Hepatocyte (in vitro differentiated cells): ENCODE data around the gene IRX2. TPM values are rescaled to one million over a fixed set of nuclear protein-coding genes. Genes with fewer than 3 reads are reported as not detected.

Experiments used
- DNase-seq: peaks from one replicate; pipeline ENCODE4 v3.0.0-alpha.2; 2016; ENCODE audit warnings: low spot score
- H2AFZ ChIP-seq: fragments of 200-600 bp; sonication (generic); 2 replicates; pipeline ENCODE4 v1.6.0; 2016; ENCODE audit warnings: antibody characterized with exemption, mild to moderate bottlenecking
- H3K27ac ChIP-seq: fragments of 200-600 bp; sonication (generic); 2 replicates; pipeline ENCODE4 v1.5.1; 2016; ENCODE audit warnings: mild to moderate bottlenecking
- H3K27me3 ChIP-seq: fragments of 200-600 bp; sonication (generic); 2 replicates; pipeline ENCODE4 v1.6.1; 2016
- H3K36me3 ChIP-seq: fragments of 200-600 bp; sonication (generic); replicated peaks from 2 replicates; pipeline ENCODE4 v1.5.1; 2016; ENCODE audit warnings: low read depth; ENCODE audit not compliant: insufficient read depth
- H3K4me1 ChIP-seq: fragments of 200-600 bp; sonication (generic); 2 replicates; pipeline ENCODE4 v1.5.1; 2016; ENCODE audit warnings: mild to moderate bottlenecking, moderate library complexity; ENCODE audit not compliant: insufficient read depth
- H3K4me2 ChIP-seq: fragments of 200-600 bp; sonication (generic); 2 replicates; pipeline ENCODE4 v1.6.0; 2016
- H3K4me3 ChIP-seq: fragments of 200-600 bp; sonication (generic); 2 replicates; pipeline ENCODE4 v1.5.1; 2016; ENCODE audit warnings: mild to moderate bottlenecking
- H3K79me2 ChIP-seq: fragments of 200-600 bp; sonication (generic); 2 replicates; pipeline ENCODE4 v1.6.0; 2017; ENCODE audit warnings: mild to moderate bottlenecking
- H3K9me2 ChIP-seq: fragments of 200-600 bp; sonication (generic); replicated peaks from 2 replicates; pipeline ENCODE4 v1.6.0; 2017; ENCODE audit warnings: mild to moderate bottlenecking; ENCODE audit not compliant: insufficient read depth
- H3K9me3 ChIP-seq: fragments of 200-600 bp; sonication (generic); 2 replicates; pipeline ENCODE4 v1.5.1; 2016; ENCODE audit warnings: low read depth, mild to moderate bottlenecking
- H4K20me1 ChIP-seq: fragments of 200-600 bp; sonication (generic); 2 replicates; pipeline ENCODE4 v1.6.0; 2016; ENCODE audit warnings: mild to moderate bottlenecking; ENCODE audit not compliant: insufficient read depth, poor library complexity, severe bottlenecking
- CTCF ChIP-seq: fragments of 200-600 bp; sonication (generic); IDR thresholded peaks from 2 replicates; pipeline ENCODE4 v1.5.1; 2016; ENCODE audit warnings: antibody characterized with exemption, mild to moderate bottlenecking; ENCODE audit not compliant: poor library complexity
- EZH2 ChIP-seq: fragments of 200-600 bp; sonication (generic); IDR thresholded peaks from 2 replicates; pipeline ENCODE4 v1.6.1; 2016; ENCODE audit warnings: antibody characterized with exemption, mild to moderate bottlenecking, borderline replicate concordance
- EZH2phosphoT487 ChIP-seq: fragments of 200-600 bp; sonication (generic); IDR thresholded peaks from one replicate; pipeline ENCODE4 v1.6.1; 2018; ENCODE audit warnings: antibody characterized with exemption, mild to moderate bottlenecking, low read depth, moderate library complexity; ENCODE audit not compliant: unreplicated experiment, severe bottlenecking
- WGBS: methylation state at CpG from one replicate; pipeline ENCODE4 v1.1.6; 2016; ENCODE audit warnings: low lambda C conversion rate; ENCODE audit errors: missing lambda C conversion rate; 5-methylcytosine and 5-hydroxymethylcytosine counted together
- polyA plus RNA-seq: library from polyadenylated mRNA; unstranded; fragments of >200 nt; fragmentation: Nextera tagmentation; extraction: Ambion mirVana; gene quantifications from 2 replicates; pipeline ENCODE4 v1.2.1, GENCODE V29; 2016
- total RNA-seq: library from RNA; depleted of rRNA; stranded (reverse); fragments of >200 nt; gene quantifications from 2 replicates; pipeline ENCODE4 v1.2.3, GENCODE V29; 2014

The IRX2 gene
- total and polyA plus RNA-seq, 2 experiments from 2014 or later: 6.0 to 7.8 TPM

GRCh38 chr5:2703615-2704014 is 47.9 kb downstream of the IRX2 start:
- no peak overlapping the region for H3K4me2 ChIP-seq
- H3K9me2 ChIP-seq: no peaks in the 10 kb centered on the region
- TF ChIP-seq CTCF (no peak), EZH2phosphoT487 (no peak), EZH2 (no peak)
- no peaks in the 10 kb centered on the region for H3K4me1 ChIP-seq
- no peaks in the 10 kb centered on the region for H4K20me1 ChIP-seq
- no peak overlapping the region for H3K4me3 ChIP-seq
- no peaks in the 10 kb centered on the region for H3K9me3 ChIP-seq
- no peaks in the 10 kb centered on the region for H3K79me2 ChIP-seq
- H3K36me3 ChIP-seq: no peaks in the 10 kb centered on the region
- H2AFZ ChIP-seq: no peak overlapping the region
- WGBS: 92% methylated on average over 12 of the region's 12 CpGs
- H3K27me3 ChIP-seq: no peaks in the 10 kb centered on the region
- no peak overlapping the region for H3K27ac ChIP-seq
- no peak for DNase-seq

- no peak for DNase-seq
- Histone ChIP-seq H3K4me3 (no peak overlapping the region), H2AFZ (no peak overlapping the region), H3K27ac (no peak overlapping the region), H4K20me1 (no peaks in the 10 kb centered on the region), H3K4me2 (no peak overlapping the region), H3K36me3 (no peaks in the 10 kb centered on the region), H3K9me3 (no peaks in the 10 kb centered on the region), H3K9me2 (no peaks in the 10 kb centered on the region), H3K27me3 (no peaks in the 10 kb centered on the region), H3K79me2 (no peaks in the 10 kb centered on the region), H3K4me1 (no peaks in the 10 kb centered on the region)
- TF ChIP-seq EZH2phosphoT487: no peak
- TF ChIP-seq CTCF: no peak
- no peak for TF ChIP-seq EZH2
- 81% methylated on average over 13 of the region's 13 CpGs for WGBS
These were observed 48.4 kb downstream of the IRX2 start for GRCh38 chr5:2703041-2703440.

GRCh38 chr5:2702096-2702879 is 49.2 kb downstream of the IRX2 start:
- Histone ChIP-seq H3K4me1 (no peaks in the 10 kb centered on the region), H3K36me3 (no peaks in the 10 kb centered on the region), H3K79me2 (no peaks in the 10 kb centered on the region), H3K4me2 (no peak overlapping the region), H3K9me3 (no peaks in the 10 kb centered on the region), H3K9me2 (no peaks in the 10 kb centered on the region), H4K20me1 (no peaks in the 10 kb centered on the region), H2AFZ (no peak overlapping the region), H3K27me3 (no peaks in the 10 kb centered on the region), H3K4me3 (no peak overlapping the region), H3K27ac (no peak overlapping the region)
- DNase-seq: no peak
- TF ChIP-seq CTCF (no peak), EZH2phosphoT487 (no peak), EZH2 (no peak)
- WGBS: 86% methylated on average over 24 of the region's 28 CpGs
